SK-N-SH treated with all-trans-retinoic acid at 6 μM for 48 hours (cell line): ENCODE data around the gene ARSG.

Experiments
- ATAC-seq: fragments of 200-7000 bp; cut with Tn5 transposase; 3 replicates; pipeline ENCODE4 v1.9.1; 2020; ENCODE audit warnings: mild to moderate bottlenecking, moderate library complexity
- ARNTL ChIP-seq: fragments of 450-650 bp; formaldehyde crosslinking; IDR thresholded peaks from 2 replicates; pipeline ENCODE4 v1.5.0; 2020; ENCODE audit warnings: low read depth, mild to moderate bottlenecking, moderate library complexity, borderline replicate concordance
- BACH2 ChIP-seq: fragments of 250-450 bp; sonication (Bioruptor Pico); IDR thresholded peaks from 2 replicates; pipeline ENCODE4 v1.9.0; 2021; ENCODE audit warnings: mild to moderate bottlenecking, borderline replicate concordance
- CREB5 ChIP-seq: fragments of 250-450 bp; sonication (Bioruptor Pico); IDR thresholded peaks from 2 replicates; pipeline ENCODE4 v1.5.1; 2020; ENCODE audit warnings: low read depth, mild to moderate bottlenecking, moderate library complexity
- CSDC2 ChIP-seq: fragments of 250-450 bp; sonication (Bioruptor Pico); IDR thresholded peaks from 2 replicates; pipeline ENCODE4 v1.5.0; 2020; ENCODE audit warnings: mild to moderate bottlenecking, moderate library complexity
- CSRNP3 ChIP-seq: fragments of 250-450 bp; sonication (Bioruptor Pico); IDR thresholded peaks from 2 replicates; pipeline ENCODE4 v1.5.1; 2021; ENCODE audit warnings: mild to moderate bottlenecking, moderate library complexity
- ESRRG ChIP-seq: fragments of 250-450 bp; sonication (Bioruptor Pico); IDR thresholded peaks from 2 replicates; pipeline ENCODE4 v1.6.1; 2021; ENCODE audit warnings: mild to moderate bottlenecking
- ISL1 ChIP-seq: fragments of 250-450 bp; sonication (Bioruptor Pico); IDR thresholded peaks from 2 replicates; pipeline ENCODE4 v2.1.2; 2022; ENCODE audit warnings: mild to moderate bottlenecking, moderate library complexity
- OSR1 ChIP-seq: fragments of 250-450 bp; sonication (Bioruptor Pico); IDR thresholded peaks from 2 replicates; pipeline ENCODE4 v1.8.0; 2022; ENCODE audit warnings: moderate library complexity, mild to moderate bottlenecking, inconsistent platforms
- POU6F1 ChIP-seq: fragments of 250-450 bp; sonication (Bioruptor Pico); IDR thresholded peaks from 2 replicates; pipeline ENCODE4 v1.8.0; 2021; ENCODE audit warnings: low read depth, mild to moderate bottlenecking, moderate library complexity, borderline replicate concordance
- PPARA ChIP-seq: fragments of 250-450 bp; sonication (Bioruptor Pico); IDR thresholded peaks from 2 replicates; pipeline ENCODE4 v1.5.0; 2020; ENCODE audit warnings: mild to moderate bottlenecking, borderline replicate concordance
- RARB ChIP-seq: fragments of 250-450 bp; sonication (Bioruptor Pico); IDR thresholded peaks from 2 replicates; pipeline ENCODE4 v1.8.0; 2021; ENCODE audit warnings: mild to moderate bottlenecking, moderate library complexity
- SNAI2 ChIP-seq: fragments of 250-450 bp; sonication (Bioruptor Pico); IDR thresholded peaks from 2 replicates; pipeline ENCODE4 v1.5.0; 2020; ENCODE audit warnings: mild to moderate bottlenecking, moderate library complexity
- TCF4 ChIP-seq: fragments of 250-450 bp; sonication (Bioruptor Pico); IDR thresholded peaks from 2 replicates; pipeline ENCODE4 v1.8.0; 2021; ENCODE audit warnings: mild to moderate bottlenecking, moderate library complexity, borderline replicate concordance
- TOX ChIP-seq: fragments of 250-450 bp; sonication (Bioruptor Pico); IDR thresholded peaks from 2 replicates; pipeline ENCODE4 v1.8.0; 2021; ENCODE audit warnings: mild to moderate bottlenecking, moderate library complexity, borderline replicate concordance
- TSHZ2 ChIP-seq: fragments of 250-450 bp; sonication (Bioruptor Pico); IDR thresholded peaks from 2 replicates; pipeline ENCODE4 v1.5.0; 2020; ENCODE audit warnings: mild to moderate bottlenecking, moderate library complexity
- ZC3H10 ChIP-seq: fragments of 250-450 bp; sonication (Bioruptor Pico); IDR thresholded peaks from 2 replicates; pipeline ENCODE4 v1.5.1; 2021; ENCODE audit warnings: mild to moderate bottlenecking, moderate library complexity
- ZFP3 ChIP-seq: fragments of 250-450 bp; sonication (Bioruptor Pico); IDR thresholded peaks from 2 replicates; pipeline ENCODE4 v1.5.0; 2020; ENCODE audit warnings: mild to moderate bottlenecking, moderate library complexity
- ZFP30 ChIP-seq: fragments of 450-650 bp; formaldehyde crosslinking; IDR thresholded peaks from 2 replicates; pipeline ENCODE4 v1.5.0; 2022; ENCODE audit warnings: mild to moderate bottlenecking, moderate library complexity
- ZNF565 ChIP-seq: fragments of 450-650 bp; formaldehyde crosslinking; conservative IDR thresholded peaks from 2 replicates; pipeline ENCODE4 v1.5.0; 2020; ENCODE audit warnings: low read depth, mild to moderate bottlenecking, moderate library complexity
- ZNF70 ChIP-seq: fragments of 450-650 bp; formaldehyde crosslinking; IDR thresholded peaks from 2 replicates; pipeline ENCODE4 v1.5.0; 2020; ENCODE audit warnings: mild to moderate bottlenecking, moderate library complexity
- ZNF8 ChIP-seq: fragments of 450-650 bp; formaldehyde crosslinking; IDR thresholded peaks from 2 replicates; pipeline ENCODE4 v1.5.0; 2020; ENCODE audit warnings: mild to moderate bottlenecking, moderate library complexity
- TF ChIP-seq, protein P1 (sequence below): fragments of 250-450 bp; sonication (Bioruptor Pico); IDR thresholded peaks from 2 replicates; pipeline ENCODE4 v1.8.0; 2020; ENCODE audit warnings: mild to moderate bottlenecking, moderate library complexity, borderline replicate concordance

ARSG gene

GRCh38 chr17:68420065-68420464 lies 128.8 kb downstream of the ARSG start (continued):
- TF ChIP-seq ESRRG (CRISPR knock-in tag) (no peak), ARNTL (CRISPR knock-in tag) (no peak), SNAI2 (CRISPR knock-in tag) (no peak), RARB (CRISPR knock-in tag) (no peak)

DNA sequence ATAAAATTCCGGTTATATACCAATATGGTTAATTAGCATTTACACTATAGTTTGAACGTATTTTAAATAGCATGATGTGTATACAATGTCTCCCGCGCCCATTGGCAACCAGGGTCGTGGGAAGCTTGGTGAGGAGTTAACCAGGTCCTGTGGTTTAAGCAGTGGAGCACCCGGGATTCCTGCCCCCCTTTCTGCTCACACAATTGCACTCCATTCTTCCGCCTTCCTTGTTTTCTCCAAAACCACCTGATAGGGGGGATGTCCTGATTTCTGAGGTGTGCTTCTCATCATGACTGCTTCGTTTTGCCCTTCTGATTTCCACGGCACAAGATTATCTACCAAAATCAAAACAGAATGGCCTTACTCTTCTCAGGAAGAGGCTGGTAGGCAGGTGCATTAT lies 130.2 kb downstream of the ARSG start:
- ATAC-seq = no peak

GRCh38 chr17:68422821-68423220 lies 131.5 kb downstream of the ARSG start:
- no peak for ATAC-seq
- no peak for TF ChIP-seq CSDC2 (CRISPR knock-in tag)
- no peak for TF ChIP-seq TSHZ2 (CRISPR knock-in tag)
- no peak for TF ChIP-seq ZNF565 (CRISPR knock-in tag)
- TF ChIP-seq CREB5 (CRISPR knock-in tag) = no peak
- TF ChIP-seq TCF4 (CRISPR knock-in tag) = no peak

More for the DNA sequence above, 130.2 kb downstream of the ARSG start:
- TF ChIP-seq RARB (CRISPR knock-in tag) (no peak), PPARA (CRISPR knock-in tag) (no peak), CSRNP3 (CRISPR knock-in tag) (no peak), ZNF70 (CRISPR knock-in tag) (no peak), ZFP3 (CRISPR knock-in tag) (no peak), ZNF8 (CRISPR knock-in tag) (no peak), CSDC2 (CRISPR knock-in tag) (no peak), ARNTL (CRISPR knock-in tag) (no peak)
- TF ChIP-seq, protein P1, sequence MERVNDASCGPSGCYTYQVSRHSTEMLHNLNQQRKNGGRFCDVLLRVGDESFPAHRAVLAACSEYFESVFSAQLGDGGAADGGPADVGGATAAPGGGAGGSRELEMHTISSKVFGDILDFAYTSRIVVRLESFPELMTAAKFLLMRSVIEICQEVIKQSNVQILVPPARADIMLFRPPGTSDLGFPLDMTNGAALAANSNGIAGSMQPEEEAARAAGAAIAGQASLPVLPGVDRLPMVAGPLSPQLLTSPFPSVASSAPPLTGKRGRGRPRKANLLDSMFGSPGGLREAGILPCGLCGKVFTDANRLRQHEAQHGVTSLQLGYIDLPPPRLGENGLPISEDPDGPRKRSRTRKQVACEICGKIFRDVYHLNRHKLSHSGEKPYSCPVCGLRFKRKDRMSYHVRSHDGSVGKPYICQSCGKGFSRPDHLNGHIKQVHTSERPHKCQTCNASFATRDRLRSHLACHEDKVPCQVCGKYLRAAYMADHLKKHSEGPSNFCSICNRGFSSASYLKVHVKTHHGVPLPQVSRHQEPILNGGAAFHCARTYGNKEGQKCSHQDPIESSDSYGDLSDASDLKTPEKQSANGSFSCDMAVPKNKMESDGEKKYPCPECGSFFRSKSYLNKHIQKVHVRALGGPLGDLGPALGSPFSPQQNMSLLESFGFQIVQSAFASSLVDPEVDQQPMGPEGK (CRISPR knock-in tag) = no peak
- TF ChIP-seq, all 23 proteins: peak for 0

DNA sequence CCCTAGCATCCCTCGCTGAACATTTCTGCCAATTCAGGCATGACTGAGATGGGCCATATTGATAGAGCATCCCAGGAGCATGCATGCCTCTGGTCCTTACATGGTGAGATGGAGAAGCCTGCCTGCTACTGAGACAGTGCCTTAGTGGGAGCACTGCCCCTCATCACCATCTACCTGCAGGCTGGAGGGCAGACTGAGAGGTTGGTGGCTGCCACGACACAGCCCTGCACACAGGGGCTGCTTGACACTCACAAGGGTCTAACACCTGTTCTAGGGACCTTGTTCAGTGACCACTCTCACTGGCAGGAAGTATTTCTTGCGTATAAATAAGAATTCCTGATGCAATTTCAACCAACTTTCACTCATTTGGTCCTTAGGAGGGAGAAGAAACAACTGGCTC lies 132.0 kb downstream of the ARSG start:
- no peak for TF ChIP-seq ZC3H10
- no peak for TF ChIP-seq PPARA (CRISPR knock-in tag)
- no peak for TF ChIP-seq BACH2 (CRISPR knock-in tag)
- no peak for TF ChIP-seq RARB (CRISPR knock-in tag)
- no peak for TF ChIP-seq ISL1 (CRISPR knock-in tag)
- no peak for TF ChIP-seq TOX
- TF ChIP-seq OSR1 = no peak
- no peak for TF ChIP-seq ZFP30
- ATAC-seq = no peak

DNA sequence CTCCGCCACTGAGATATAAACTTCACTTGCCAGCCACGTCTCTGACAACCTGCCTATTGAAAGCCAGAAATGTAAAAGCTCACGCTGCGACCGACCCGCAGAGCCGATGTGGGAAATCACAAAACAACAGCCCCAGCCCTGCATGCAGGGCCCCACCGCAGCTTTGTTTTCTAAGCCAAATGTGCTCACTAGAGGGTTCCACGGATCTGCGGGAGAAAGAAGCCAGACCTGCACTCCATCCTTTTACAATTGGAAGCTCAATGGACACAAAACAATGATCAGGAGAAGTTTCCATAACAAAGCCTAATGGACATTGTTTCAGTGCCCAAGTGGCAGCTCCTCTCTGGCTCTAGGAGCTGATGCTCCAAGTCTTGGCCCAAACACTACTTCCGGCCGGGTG lies 132.9 kb downstream of the ARSG start:
- ATAC-seq = no peak
- TF ChIP-seq ZNF70 (CRISPR knock-in tag) (no peak), PPARA (CRISPR knock-in tag) (no peak), POU6F1 (CRISPR knock-in tag) (no peak), BACH2 (CRISPR knock-in tag) (no peak), CREB5 (CRISPR knock-in tag) (no peak), ARNTL (CRISPR knock-in tag) (no peak), ZFP30 (no peak), ISL1 (CRISPR knock-in tag) (no peak), TOX (no peak), CSDC2 (CRISPR knock-in tag) (no peak), ZFP3 (CRISPR knock-in tag) (no peak), OSR1 (no peak), ZNF565 (CRISPR knock-in tag) (no peak)
